Measurements from ENCODE around the gene SGTA.

- TF ChIP-seq CTCF (IDR thresholded peaks at IDR 0.05; ENCODE audit: low read length) (no peak), EZH2 (optimal IDR thresholded peaks at IDR 0.05; ENCODE audit: low read depth, low read length) (no peak)
These were observed 43.9 kb upstream of the SGTA start for GRCh38 chr19:2827022-2827421.
